Measurements from ENCODE around the gene TRAPPC12. TPM values are rescaled to one million over a fixed set of nuclear protein-coding genes. Genes with fewer than 3 reads are reported as not detected.

Gene TRAPPC12
- total and polyA plus RNA-seq, 8 donors = 35.2 to 97.5 (median 40.9) TPM

DNA sequence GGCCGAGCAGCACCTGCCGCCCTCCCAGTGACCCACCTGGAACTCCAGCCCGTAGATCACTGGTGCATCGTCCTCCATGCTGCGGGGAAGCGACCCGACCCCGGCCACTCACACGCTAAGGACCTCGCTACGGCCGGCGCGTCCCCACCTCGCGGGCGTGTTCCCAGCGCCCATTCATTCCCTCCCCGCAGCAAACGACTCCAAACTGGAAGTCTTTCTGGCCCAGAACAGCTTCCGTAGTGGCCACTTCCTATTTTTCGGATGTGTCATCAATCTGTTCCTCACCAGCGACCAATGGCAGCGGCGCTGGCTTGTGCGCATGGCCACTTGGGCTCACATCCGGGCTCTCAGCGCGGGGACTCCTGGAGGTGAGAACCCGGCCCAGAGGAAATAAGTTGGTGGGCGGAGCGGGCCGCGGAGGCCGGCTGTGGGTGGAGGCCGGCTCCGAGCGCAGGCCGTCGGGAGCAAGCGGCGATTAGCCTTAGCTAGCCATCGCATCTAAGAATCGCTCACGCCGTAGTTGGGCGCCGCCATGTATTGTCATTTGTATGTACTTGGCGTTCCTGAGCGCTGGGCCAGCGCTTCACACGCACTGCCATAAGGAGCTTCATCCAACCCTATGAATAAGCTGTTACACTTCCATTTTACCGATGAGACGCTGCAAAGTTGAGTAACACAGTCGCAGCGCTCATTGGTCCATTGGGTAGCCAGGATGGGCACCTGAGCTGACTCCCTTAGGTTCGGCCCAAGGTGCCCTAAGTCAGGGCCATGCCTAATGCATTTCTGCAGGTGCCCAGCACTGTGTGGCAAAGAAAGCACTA lies 1.7 kb upstream of the TRAPPC12 start, which contains the start of gene EIPR1:
Gene EIPR1 (minus strand): TSS at position 207 of the 821 bp plus-strand sequence. CDS start 129 bp downstream, at position 78.
- 1 to 2% methylated on average over 57 of the region's 57 CpGs for WGBS, 2 donors
- FAIRE-seq = peak; percentile 67

DNA sequence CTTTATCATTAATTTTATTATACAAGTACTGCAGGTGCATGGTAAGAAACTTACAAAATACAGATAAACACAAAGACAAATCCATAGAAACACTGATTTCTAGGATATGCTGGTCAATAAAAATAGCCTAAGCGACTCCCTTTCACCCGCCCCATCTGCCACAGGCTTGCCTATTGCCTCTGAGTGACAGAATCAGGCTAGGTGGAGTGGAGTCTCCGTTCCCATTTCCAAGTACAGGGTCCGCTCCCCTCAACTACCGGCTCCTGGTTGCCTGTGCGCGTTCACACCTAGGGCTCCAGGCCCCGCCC lies 201 bp upstream of the TRAPPC12 start:
- 4 to 7% methylated on average over 8 of the region's 8 CpGs for WGBS, 2 donors
- no peaks in the 10 kb centered on the region for H3K9me3 ChIP-seq
- H3K36me3 ChIP-seq = peaks cover 0 to 4% (median 0%) of the 10 kb centered on the region in 3 donors
- intact Hi-C loops (cut with DNase I) = no loop called here
- TF ChIP-seq, protein P1, sequence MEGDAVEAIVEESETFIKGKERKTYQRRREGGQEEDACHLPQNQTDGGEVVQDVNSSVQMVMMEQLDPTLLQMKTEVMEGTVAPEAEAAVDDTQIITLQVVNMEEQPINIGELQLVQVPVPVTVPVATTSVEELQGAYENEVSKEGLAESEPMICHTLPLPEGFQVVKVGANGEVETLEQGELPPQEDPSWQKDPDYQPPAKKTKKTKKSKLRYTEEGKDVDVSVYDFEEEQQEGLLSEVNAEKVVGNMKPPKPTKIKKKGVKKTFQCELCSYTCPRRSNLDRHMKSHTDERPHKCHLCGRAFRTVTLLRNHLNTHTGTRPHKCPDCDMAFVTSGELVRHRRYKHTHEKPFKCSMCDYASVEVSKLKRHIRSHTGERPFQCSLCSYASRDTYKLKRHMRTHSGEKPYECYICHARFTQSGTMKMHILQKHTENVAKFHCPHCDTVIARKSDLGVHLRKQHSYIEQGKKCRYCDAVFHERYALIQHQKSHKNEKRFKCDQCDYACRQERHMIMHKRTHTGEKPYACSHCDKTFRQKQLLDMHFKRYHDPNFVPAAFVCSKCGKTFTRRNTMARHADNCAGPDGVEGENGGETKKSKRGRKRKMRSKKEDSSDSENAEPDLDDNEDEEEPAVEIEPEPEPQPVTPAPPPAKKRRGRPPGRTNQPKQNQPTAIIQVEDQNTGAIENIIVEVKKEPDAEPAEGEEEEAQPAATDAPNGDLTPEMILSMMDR (IDR thresholded peaks at IDR 0.05) = no peak
- peak overlapping the region; percentile 75 to 78 (median 76) for H3K4me3 ChIP-seq
- FAIRE-seq (no peak), DNase-seq (no peak), ATAC-seq (no peak)
- H3K4me1 ChIP-seq = peaks cover 3 to 27% (median 5%) of the 10 kb centered on the region in 3 donors
- H3K27ac ChIP-seq = peak overlapping the region; percentile 75 to 83 (median 79)
- no peaks in the 10 kb centered on the region for H3K27me3 ChIP-seq

More for the DNA sequence above, 1.7 kb upstream of the TRAPPC12 start, which contains the start of gene EIPR1:
- H3K9me3 ChIP-seq = no peaks in the 10 kb centered on the region
- peak within 1 kb of the TSS; percentile 54 to 96 (median 73) for H3K4me3 ChIP-seq
- peaks cover 3 to 27% (median 5%) of the 10 kb centered on the region in 3 donors for H3K4me1 ChIP-seq
- no peaks in the 10 kb centered on the region for H3K27me3 ChIP-seq
- TF ChIP-seq, protein P1 (IDR thresholded peaks at IDR 0.05) = peak in 1 of 4 donors; percentile 14
- peaks cover 0 to 4% (median 0%) of the 10 kb centered on the region in 3 donors for H3K36me3 ChIP-seq
- intact Hi-C loops (cut with DNase I) = no loop called here
- DNase-seq = peak; percentile 96 to 98 (median 97)
- H3K27ac ChIP-seq = peak within 1 kb of the TSS; percentile 79 to 92 (median 83)
- ATAC-seq = peak; percentile 88 to 93 (median 90)

DNA sequence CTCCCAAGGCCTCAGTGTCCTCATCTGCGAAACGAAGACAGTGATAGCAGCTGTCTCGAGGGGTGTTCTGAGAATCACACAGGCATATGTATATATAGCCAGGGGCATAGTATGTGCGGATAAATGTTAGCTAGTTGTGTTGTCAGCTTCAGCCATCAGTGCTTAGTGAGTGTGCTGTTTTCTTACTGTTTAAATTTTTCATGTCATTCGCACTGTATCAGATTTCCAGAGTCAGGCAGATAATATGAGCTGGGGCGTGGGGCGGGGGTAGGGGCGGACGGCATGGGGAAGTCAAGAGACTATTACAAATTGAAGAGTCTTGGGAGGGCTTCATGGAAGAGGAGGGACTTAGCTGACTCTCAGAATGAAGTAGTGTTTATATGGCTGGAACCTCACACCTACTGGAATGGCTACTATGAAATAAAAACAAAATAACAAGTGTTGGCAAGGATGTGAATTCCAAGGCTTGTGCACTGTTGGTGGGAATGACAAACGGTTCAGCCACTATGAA lies 7.0 kb downstream of the TRAPPC12 start:
- DNase-seq = no peak
- H3K9me3 ChIP-seq = no peaks in the 10 kb centered on the region
- no peaks in the 10 kb centered on the region for H3K27me3 ChIP-seq
- H3K36me3 ChIP-seq = peaks cover 3 to 34% (median 13%) of the 10 kb centered on the region in 3 donors
- no peaks in the 10 kb centered on the region for H3K4me1 ChIP-seq
- intact Hi-C loops (cut with DNase I) = no loop called here
- 89 to 94% methylated on average over 10 of the region's 10 CpGs for WGBS, 2 donors
- FAIRE-seq = no peak
- TF ChIP-seq, protein P1 (IDR thresholded peaks at IDR 0.05) = no peak
- no peak for ATAC-seq
- H3K27ac ChIP-seq = no peak overlapping the region
- H3K4me3 ChIP-seq = no peak overlapping the region

DNA sequence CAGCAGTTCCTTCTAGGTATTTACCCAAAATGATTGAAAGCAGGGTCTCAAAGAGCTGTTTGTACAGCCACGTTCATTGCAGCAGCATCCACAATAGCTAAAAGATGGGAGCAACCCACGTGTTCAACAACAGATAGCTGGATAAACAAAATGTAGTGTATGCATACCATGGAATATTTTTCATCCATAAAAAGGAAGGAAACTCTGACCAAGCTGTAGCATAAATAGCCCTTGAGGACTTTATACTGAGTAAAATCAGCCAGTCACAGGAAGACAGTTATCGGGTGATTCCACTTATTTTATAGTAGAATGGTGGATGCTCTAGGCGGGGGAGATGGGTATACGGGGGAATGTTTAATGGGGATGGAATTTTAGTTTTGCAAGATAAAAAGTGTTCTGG lies 7.5 kb downstream of the TRAPPC12 start:
- FAIRE-seq = no peak
- no peak for ATAC-seq

More for the DNA sequence above, 7.5 kb downstream of the TRAPPC12 start:
- H3K9me3 ChIP-seq = no peaks in the 10 kb centered on the region
- H3K27me3 ChIP-seq = no peaks in the 10 kb centered on the region
- intact Hi-C loops (cut with DNase I) = no loop called here
- TF ChIP-seq, protein P1 (IDR thresholded peaks at IDR 0.05) = no peak
- no peak overlapping the region for H3K4me3 ChIP-seq
- peaks cover 3 to 34% (median 13%) of the 10 kb centered on the region in 3 donors for H3K36me3 ChIP-seq
- no peaks in the 10 kb centered on the region for H3K4me1 ChIP-seq
- no peak overlapping the region for H3K27ac ChIP-seq
- 88 to 89% methylated on average over 5 of the region's 5 CpGs for WGBS, 2 donors
- DNase-seq = no peak
